WTC11 (cell line): ENCODE data around the gene IRS2.

Experiments
- CBFB ChIP-seq: sonication (generic); formaldehyde crosslinking; IDR thresholded peaks from 2 replicates; pipeline ENCODE4 v1.8.1; 2022; ENCODE audit warnings: mild to moderate bottlenecking, low read depth, missing genetic modification reagents
- CREM ChIP-seq: sonication (generic); formaldehyde crosslinking; IDR thresholded peaks from 2 replicates; pipeline ENCODE4 v1.8.1; 2022; ENCODE audit warnings: mild to moderate bottlenecking, missing genetic modification reagents, moderate library complexity
- CTCF ChIP-seq: fragments of 200-600 bp; IDR thresholded peaks from 2 replicates; pipeline ENCODE4 v1.8.0; 2022; ENCODE audit warnings: antibody characterized with exemption
- E2F5 ChIP-seq: sonication (generic); formaldehyde crosslinking; IDR thresholded peaks from 2 replicates; pipeline ENCODE4 v1.8.1; 2022; ENCODE audit warnings: mild to moderate bottlenecking, moderate library complexity, missing genetic modification reagents
- FOXJ3 ChIP-seq: sonication (generic); formaldehyde crosslinking; IDR thresholded peaks from 2 replicates; pipeline ENCODE4 v1.9.0; 2021; ENCODE audit warnings: missing genetic modification reagents, mild to moderate bottlenecking, borderline replicate concordance
- GABPB1 ChIP-seq: sonication (generic); formaldehyde crosslinking; IDR thresholded peaks from 2 replicates; pipeline ENCODE4 v1.8.1; 2023; ENCODE audit warnings: mild to moderate bottlenecking, missing genetic modification reagents
- HMGXB4 ChIP-seq: sonication (generic); formaldehyde crosslinking; IDR thresholded peaks from 2 replicates; pipeline ENCODE4 v1.8.1; 2023; ENCODE audit warnings: mild to moderate bottlenecking, moderate library complexity, missing genetic modification reagents
- PREB ChIP-seq: sonication (generic); formaldehyde crosslinking; IDR thresholded peaks from 2 replicates; pipeline ENCODE4 v1.8.1; 2022; ENCODE audit warnings: mild to moderate bottlenecking, missing genetic modification reagents, moderate library complexity, borderline replicate concordance
- SMAD4 ChIP-seq: sonication (generic); formaldehyde crosslinking; IDR thresholded peaks from 2 replicates; pipeline ENCODE4 v1.8.0; 2022; ENCODE audit warnings: mild to moderate bottlenecking, missing genetic modification reagents
- SP1 ChIP-seq: sonication (generic); formaldehyde crosslinking; conservative IDR thresholded peaks from 2 replicates; pipeline ENCODE4 v1.8.1; 2022; ENCODE audit warnings: missing genetic modification reagents
- USF2 ChIP-seq: sonication (generic); formaldehyde crosslinking; IDR thresholded peaks from 2 replicates; pipeline ENCODE4 v1.8.1; 2023; ENCODE audit warnings: mild to moderate bottlenecking, missing genetic modification reagents, moderate library complexity
- ZNF232 ChIP-seq: sonication (generic); formaldehyde crosslinking; IDR thresholded peaks from 2 replicates; pipeline ENCODE4 v1.8.0; 2022; ENCODE audit warnings: mild to moderate bottlenecking, missing genetic modification reagents

GRCh38 chr13:109707742-109708617 is 78.4 kb downstream of the IRS2 start:
- TF ChIP-seq CTCF (no peak), PREB (CRISPR knock-in tag) (no peak), SMAD4 (CRISPR knock-in tag) (no peak), CBFB (no peak), SP1 (CRISPR knock-in tag) (no peak), CREM (CRISPR knock-in tag) (no peak), ZNF232 (CRISPR knock-in tag) (no peak), GABPB1 (no peak), HMGXB4 (CRISPR knock-in tag) (no peak), USF2 (no peak), E2F5 (CRISPR knock-in tag) (no peak), FOXJ3 (CRISPR knock-in tag) (no peak)
